Body of pancreas (tissue), 4 donors: ENCODE data around the gene TBX4.
"Not testable (repeated sequence)": the region's sequence is repeated elsewhere in the genome, so short reads cannot be mapped to it uniquely, and the experiment has no call there.

ENCODE experiments used
- CTCF ChIP-seq, 7 experiments: fragments of 450-650 bp in 4 of 7; fragments of 200-600 bp in 3 of 7; sonication (generic) in 3 of 7; IDR thresholded peaks; one replicate each; pipeline ENCODE4 v1.5.1; 2016 to 2019; ENCODE audit warnings: antibody characterized with exemption in 7 of 7
- POLR2A ChIP-seq, 3 donors: fragments of 450-650 bp; IDR thresholded peaks; one replicate each; pipeline ENCODE4 v1.6.1; 2016; ENCODE audit warnings: antibody characterized with exemption in 3 of 3, mild to moderate bottlenecking in 2 of 3

- not testable (repeated sequence) for TF ChIP-seq CTCF, POLR2A (IDR thresholded peaks at IDR 0.05)
Observed at GRCh38 chr17:61493830-61494324, 41.7 kb downstream of the TBX4 start.
